Fibroblast of villous mesenchyme (primary cell): ENCODE data around the gene NRXN3. TPM values are rescaled to one million over a fixed set of nuclear protein-coding genes. Genes with fewer than 3 reads are reported as not detected.

ENCODE experiments used
- DNase-seq: peaks from one replicate; pipeline ENCODE4 v3.0.0-alpha.2; 2010; ENCODE audit warnings: low read depth
- H3K4me3 ChIP-seq: 2 replicates; pipeline ENCODE4 v1.5.1; 2011; ENCODE audit warnings: low read depth, mild to moderate bottlenecking, low read length
- CTCF ChIP-seq: IDR thresholded peaks from 2 replicates; pipeline ENCODE4 v1.5.1; 2012; ENCODE audit warnings: low read depth, mild to moderate bottlenecking, low read length; ENCODE audit not compliant: insufficient read depth
- total RNA-seq: library from RNA; depleted of rRNA; stranded (reverse); fragments of >200 nt; gene quantifications from 2 replicates; pipeline ENCODE4 v1.2.3, GENCODE V29; 2012

The NRXN3 gene
- total RNA-seq, 1 donor: 7.3 TPM

GRCh38 chr14:78307671-78308070, 137.5 kb downstream of the NRXN3 start:
- DNase-seq: no peak
- no peak for TF ChIP-seq CTCF
- no peak overlapping the region for H3K4me3 ChIP-seq

- no peak overlapping the region for H3K4me3 ChIP-seq
- DNase-seq: no peak
- TF ChIP-seq CTCF: no peak
These were observed 137.9 kb downstream of the NRXN3 start for GRCh38 chr14:78308079-78308478.

- DNase-seq: no peak
- H3K4me3 ChIP-seq: no peak overlapping the region
- no peak for TF ChIP-seq CTCF
These were observed 140.1 kb downstream of the NRXN3 start for GRCh38 chr14:78310272-78310671.

- DNase-seq: no peak
- no peak for TF ChIP-seq CTCF
- H3K4me3 ChIP-seq: no peak overlapping the region
These were observed 143.3 kb downstream of the NRXN3 start for GRCh38 chr14:78313499-78313898.

GRCh38 chr14:78314484-78314883, 144.3 kb downstream of the NRXN3 start:
- H3K4me3 ChIP-seq: no peak overlapping the region
- no peak for DNase-seq
- no peak for TF ChIP-seq CTCF

- no peak overlapping the region for H3K4me3 ChIP-seq
- TF ChIP-seq CTCF: no peak
- no peak for DNase-seq
These were observed 145.9 kb downstream of the NRXN3 start for GRCh38 chr14:78316052-78316451.

- DNase-seq: no peak
- H3K4me3 ChIP-seq: no peak overlapping the region
- no peak for TF ChIP-seq CTCF
These were observed 146.6 kb downstream of the NRXN3 start for GRCh38 chr14:78316786-78317185.
